Stomach (tissue), 9 donors: ENCODE data around the gene PARPBP. TPM values are rescaled to one million over a fixed set of nuclear protein-coding genes. Genes with fewer than 3 reads are reported as not detected.

Experiments
- DNase-seq, 2 donors: peaks; one replicate each; pipeline versions ENCODE4 v3.0.0 to v3.0.0-alpha.2; 2013 to 2019
- H3K27ac ChIP-seq, 5 donors: fragments of 200-600 bp in 4 of 5; sonication (generic) in 4 of 5; one replicate each; pipeline ENCODE4 v1.5.1; 2013 to 2019; ENCODE audit warnings: mild to moderate bottlenecking in 1 of 5, moderate library complexity in 1 of 5
- H3K27me3 ChIP-seq, 3 donors: fragments of 200-600 bp; sonication (generic); one replicate each; pipeline ENCODE4 v1.5.1; 2017 to 2019; ENCODE audit warnings: mixed run types in 1 of 3
- H3K36me3 ChIP-seq, 4 donors: fragments of 200-600 bp; sonication (generic); 1 replicate in 3 of 4; 2 replicates in 1 of 4; pipeline ENCODE4 v1.5.1; 2016 to 2019
- H3K4me1 ChIP-seq, 4 donors: fragments of 200-600 bp; sonication (generic); one replicate each; pipeline ENCODE4 v1.5.1; 2016 to 2019
- H3K4me3 ChIP-seq, 4 donors: fragments of 200-600 bp; sonication (generic) in 3 of 4; one replicate each; pipeline ENCODE4 v1.5.1; 2016 to 2019; ENCODE audit warnings: mild to moderate bottlenecking in 1 of 4
- H3K9me3 ChIP-seq, 4 donors: fragments of 200-600 bp; sonication (generic); one replicate each; pipeline ENCODE4 v1.5.1; 2016 to 2019
- EP300 ChIP-seq: sonication (generic); formaldehyde crosslinking; IDR thresholded peaks from one replicate; pipeline ENCODE4 v1.6.1; 2017; ENCODE audit warnings: antibody characterized with exemption
- POLR2A ChIP-seq, 4 donors: fragments of 450-650 bp; IDR thresholded peaks; one replicate each; pipeline ENCODE4 v1.6.1; 2016; ENCODE audit warnings: antibody characterized with exemption in 4 of 4, control low read depth in 2 of 4, mild to moderate bottlenecking in 1 of 4, moderate library complexity in 1 of 4
- POLR2AphosphoS5 ChIP-seq, 3 donors: sonication (generic); formaldehyde crosslinking; IDR thresholded peaks; one replicate each; pipeline ENCODE4 v1.6.1; 2016; ENCODE audit warnings: antibody characterized with exemption in 3 of 3
- WGBS, 5 donors: extraction: QIAGEN DNeasy Blood & Tissue Kit in 3 of 5; methylation state at CpG; one replicate each; pipeline versions ENCODE4 v1.1.5 to v1.1.7; 2013 to 2018; 5-methylcytosine and 5-hydroxymethylcytosine counted together
- intact Hi-C: fragments of 100-400 bp; cut with DNase I; formaldehyde crosslinking; loops from one replicate; pipeline ENCODE4 v1.15.1; 2023; ENCODE audit warnings: low total_unique reads
- polyA plus RNA-seq, 3 donors: library from polyadenylated mRNA; stranded (reverse); fragments of 200-250 nt; gene quantifications; one replicate each; pipeline ENCODE4 v1.2.3, GENCODE V29; 2013
- total RNA-seq, 5 donors: library from RNA; depleted of rRNA; stranded (reverse); fragments of >200 nt; gene quantifications; one replicate each; pipeline versions ENCODE4 v1.1.0 to v1.2.3, GENCODE V29; 2014 to 2016
- TF ChIP-seq, protein P1 (sequence below), 7 experiments: fragments of 450-650 bp in 4 of 7; fragments of 200-600 bp in 3 of 7; sonication (generic) in 3 of 7; IDR thresholded peaks; one replicate each; pipeline ENCODE4 v1.5.1; 2016 to 2019; ENCODE audit warnings: antibody characterized with exemption in 7 of 7, control low read depth in 2 of 7, mild to moderate bottlenecking in 1 of 7
- donor health status: healthy with polysubstance abuse.
- donor health status: Bipolar disorder and iron deficiency.
- donor health status: healthy.

Gene PARPBP
- total and polyA plus RNA-seq, 8 donors, result 1.4 to 10.5 (median 2.5) TPM; not detected in 1

DNA sequence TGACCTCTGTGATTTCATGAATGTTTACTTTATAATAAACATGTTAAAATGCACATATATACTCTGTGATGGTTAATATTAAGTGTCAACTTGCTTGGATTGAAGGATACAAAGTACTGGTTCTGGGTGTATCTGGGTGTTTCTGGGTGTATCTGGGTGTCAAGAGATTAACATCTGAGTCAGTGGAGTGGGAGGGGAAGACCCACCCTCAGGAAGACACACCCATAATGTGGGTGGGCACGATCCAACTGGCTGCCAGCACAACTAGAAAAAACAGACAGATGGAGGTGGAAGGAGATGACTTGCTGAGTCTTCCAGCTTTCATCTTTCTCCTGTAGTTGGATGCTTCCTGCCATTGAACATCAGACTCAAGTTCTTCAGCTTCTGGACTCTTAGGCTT lies 12.0 kb upstream of the PARPBP start:
- 71 to 100% (median 88%) methylated on average over 1 of the region's 1 CpG for WGBS, 5 donors
- H3K27ac ChIP-seq, result no peak overlapping the region
- no peaks in the 10 kb centered on the region for H3K27me3 ChIP-seq
- no peaks in the 10 kb centered on the region for H3K4me1 ChIP-seq
- TF ChIP-seq, protein P1, sequence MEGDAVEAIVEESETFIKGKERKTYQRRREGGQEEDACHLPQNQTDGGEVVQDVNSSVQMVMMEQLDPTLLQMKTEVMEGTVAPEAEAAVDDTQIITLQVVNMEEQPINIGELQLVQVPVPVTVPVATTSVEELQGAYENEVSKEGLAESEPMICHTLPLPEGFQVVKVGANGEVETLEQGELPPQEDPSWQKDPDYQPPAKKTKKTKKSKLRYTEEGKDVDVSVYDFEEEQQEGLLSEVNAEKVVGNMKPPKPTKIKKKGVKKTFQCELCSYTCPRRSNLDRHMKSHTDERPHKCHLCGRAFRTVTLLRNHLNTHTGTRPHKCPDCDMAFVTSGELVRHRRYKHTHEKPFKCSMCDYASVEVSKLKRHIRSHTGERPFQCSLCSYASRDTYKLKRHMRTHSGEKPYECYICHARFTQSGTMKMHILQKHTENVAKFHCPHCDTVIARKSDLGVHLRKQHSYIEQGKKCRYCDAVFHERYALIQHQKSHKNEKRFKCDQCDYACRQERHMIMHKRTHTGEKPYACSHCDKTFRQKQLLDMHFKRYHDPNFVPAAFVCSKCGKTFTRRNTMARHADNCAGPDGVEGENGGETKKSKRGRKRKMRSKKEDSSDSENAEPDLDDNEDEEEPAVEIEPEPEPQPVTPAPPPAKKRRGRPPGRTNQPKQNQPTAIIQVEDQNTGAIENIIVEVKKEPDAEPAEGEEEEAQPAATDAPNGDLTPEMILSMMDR (IDR thresholded peaks at IDR 0.05), result no peak
- no peak for TF ChIP-seq EP300
- TF ChIP-seq POLR2A (IDR thresholded peaks at IDR 0.05), result no peak
- no peak for TF ChIP-seq POLR2AphosphoS5 (IDR thresholded peaks at IDR 0.05)
- intact Hi-C loops, result no loop called here
- DNase-seq, result no peak
- H3K4me3 ChIP-seq, result no peak overlapping the region
- H3K36me3 ChIP-seq, result peaks cover 6 to 84% (median 77%) of the 10 kb centered on the region in 4 donors
- peaks cover 0 to 8% (median 0%) of the 10 kb centered on the region in 4 donors for H3K9me3 ChIP-seq

DNA sequence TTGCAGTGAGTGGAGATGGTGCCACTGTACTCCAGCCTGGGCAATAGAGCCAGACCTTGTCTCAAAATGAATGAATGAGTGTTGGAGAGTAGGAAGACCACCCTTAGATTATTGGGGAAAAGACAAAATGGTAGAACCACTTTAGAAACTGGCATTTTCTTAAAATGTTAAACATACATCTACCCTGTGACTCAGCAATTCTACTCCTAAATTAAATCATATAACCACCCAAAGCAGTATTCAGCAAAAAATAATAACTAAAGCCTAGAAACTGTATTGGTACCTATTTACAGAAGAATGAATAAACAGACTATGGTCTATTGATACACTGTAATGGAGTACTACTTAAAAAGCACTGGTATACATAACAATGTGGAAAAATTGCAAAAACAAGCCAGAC lies 9.2 kb upstream of the PARPBP start:
- no peak overlapping the region for H3K27ac ChIP-seq
- peaks cover 6 to 77% (median 67%) of the 10 kb centered on the region in 4 donors for H3K36me3 ChIP-seq
- TF ChIP-seq, protein P1 (IDR thresholded peaks at IDR 0.05), result no peak
- no peak for TF ChIP-seq EP300
- no peak for TF ChIP-seq POLR2A (IDR thresholded peaks at IDR 0.05)
- no peak for TF ChIP-seq POLR2AphosphoS5 (IDR thresholded peaks at IDR 0.05)

DNA sequence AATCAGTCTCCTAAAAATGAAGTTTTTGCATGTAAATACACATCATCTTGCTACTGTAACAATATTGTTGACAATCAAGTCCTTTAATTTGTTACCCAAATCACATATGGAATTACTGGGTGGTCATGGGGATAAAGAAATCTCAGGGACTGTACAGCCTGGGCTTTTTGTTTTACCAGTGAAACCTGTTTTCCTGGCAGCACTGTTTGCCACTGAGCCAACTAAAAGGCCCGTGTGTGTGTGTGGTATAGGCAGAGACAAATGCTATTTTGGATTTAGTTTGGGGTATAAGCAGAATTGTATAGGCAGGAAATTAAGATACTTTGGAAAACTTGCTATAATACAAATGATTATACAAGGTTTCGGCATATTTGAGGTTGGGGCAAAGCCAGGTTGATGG lies 5.8 kb upstream of the PARPBP start:
- Histone ChIP-seq H3K9me3 (no peaks in the 10 kb centered on the region), H3K4me1 (peaks cover 5 to 11% (median 7%) of the 10 kb centered on the region in 4 donors), H3K4me3 (no peak overlapping the region), H3K27ac (no peak overlapping the region), H3K27me3 (no peaks in the 10 kb centered on the region), H3K36me3 (peaks cover 11 to 68% (median 56%) of the 10 kb centered on the region in 4 donors)
- DNase-seq, result no peak
- WGBS, 5 donors, result 61 to 71% (median 69%) methylated on average over 2 of the region's 2 CpGs
- intact Hi-C loops, result no loop called here
- TF ChIP-seq POLR2A (IDR thresholded peaks at IDR 0.05) (no peak), EP300 (no peak), POLR2AphosphoS5 (IDR thresholded peaks at IDR 0.05) (no peak)
- TF ChIP-seq, protein P1 (IDR thresholded peaks at IDR 0.05), result no peak

More for the DNA sequence above, 9.2 kb upstream of the PARPBP start:
- Histone ChIP-seq H3K4me1 (no peaks in the 10 kb centered on the region), H3K27me3 (no peaks in the 10 kb centered on the region), H3K4me3 (no peak overlapping the region), H3K9me3 (peaks cover 0 to 8% (median 0%) of the 10 kb centered on the region in 4 donors)
- DNase-seq, result no peak
- intact Hi-C loops, result no loop called here

DNA sequence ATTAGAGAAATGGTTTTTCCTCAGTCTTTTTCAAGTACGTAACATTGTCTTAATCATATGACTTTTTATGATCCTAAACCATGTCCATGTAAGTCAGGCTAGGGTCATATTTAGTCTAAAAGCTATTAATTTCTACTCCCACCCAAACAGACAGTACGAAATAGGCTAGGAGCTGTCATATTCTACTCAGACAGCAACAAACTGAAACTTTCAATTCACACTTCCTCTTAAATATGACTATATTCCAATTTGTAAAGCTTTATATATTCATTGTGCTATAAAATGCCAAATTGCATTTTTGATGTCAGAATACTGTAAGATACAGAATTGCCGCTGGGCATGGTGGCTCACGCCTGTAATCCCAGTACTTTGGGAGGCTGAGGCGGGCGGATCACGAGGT lies 3.6 kb upstream of the PARPBP start:
- no peaks in the 10 kb centered on the region for H3K27me3 ChIP-seq
- no peak for DNase-seq
- WGBS, 5 donors, result 84 to 97% (median 93%) methylated on average over 7 of the region's 7 CpGs
- H3K27ac ChIP-seq, result no peak overlapping the region
- TF ChIP-seq POLR2AphosphoS5 (IDR thresholded peaks at IDR 0.05), result no peak
- TF ChIP-seq, protein P1 (IDR thresholded peaks at IDR 0.05), result no peak
- TF ChIP-seq EP300, result no peak
- TF ChIP-seq POLR2A (IDR thresholded peaks at IDR 0.05), result no peak
- H3K4me3 ChIP-seq, result no peak overlapping the region
- peaks cover 5 to 46% (median 36%) of the 10 kb centered on the region in 4 donors for H3K36me3 ChIP-seq
- no peaks in the 10 kb centered on the region for H3K9me3 ChIP-seq
- intact Hi-C loops, result no loop called here
- H3K4me1 ChIP-seq, result peaks cover 16 to 25% (median 18%) of the 10 kb centered on the region in 4 donors
